Measurements from ENCODE around the gene CLEC2L. TPM values are rescaled to one million over a fixed set of nuclear protein-coding genes. Genes with fewer than 3 reads are reported as not detected.

The CLEC2L gene
- total RNA-seq, 1 donor from 2014 or later: 0.15 TPM

- H3K27ac ChIP-seq: no peak overlapping the region
- peak overlapping the region; percentile 82 for H3K27ac Mint-ChIP-seq
- H3K9ac ChIP-seq: no peak overlapping the region
- H3K27me3 ChIP-seq: no peaks in the 10 kb centered on the region
- DNase-seq (ENCODE audit: low spot score): peak; percentile 75
- H3K9me3 ChIP-seq (ENCODE audit: low read depth): no peaks in the 10 kb centered on the region
- H3K4me3 ChIP-seq: no peak overlapping the region
- no peaks in the 10 kb centered on the region for H3K9me3 Mint-ChIP-seq
- no peaks in the 10 kb centered on the region for H4K20me1 ChIP-seq (ENCODE audit: low read depth)
- no peak for TF ChIP-seq EZH2phosphoT487 (IDR thresholded peaks at IDR 0.05)
- peak; percentile 44 for TF ChIP-seq CTCF (IDR thresholded peaks at IDR 0.05)
- H3F3A ChIP-seq (ENCODE audit: low read depth): no peaks in the 10 kb centered on the region
- H3K36me3 ChIP-seq: no peaks in the 10 kb centered on the region
- no peak overlapping the region for H3K4me3 Mint-ChIP-seq
- H3K4me1 ChIP-seq: peaks cover 9% of the 10 kb centered on the region
- H3K4me1 Mint-ChIP-seq: peaks cover 9% of the 10 kb centered on the region
- no peak overlapping the region for H3K4me2 ChIP-seq
- H3K36me3 Mint-ChIP-seq: peaks cover 26% of the 10 kb centered on the region
- no peaks in the 10 kb centered on the region for H3K79me2 ChIP-seq (ENCODE audit: low read depth)
- no peak overlapping the region for H2AFZ ChIP-seq (replicated peaks)
- peaks cover 2% of the 10 kb centered on the region for H3K27me3 Mint-ChIP-seq (ENCODE audit: insufficient read depth, low read depth)
Measured at GRCh38 chr7:139570119-139570518, 46.6 kb downstream of the CLEC2L start.

GRCh38 chr7:139570626-139571025, 47.1 kb downstream of the CLEC2L start:
- Mint-ChIP-seq H3K27ac (peak overlapping the region; percentile 82), H3K4me3 (no peak overlapping the region)
- H3K36me3 ChIP-seq: no peaks in the 10 kb centered on the region

GRCh38 chr7:139571190-139571589, 47.7 kb downstream of the CLEC2L start:
- Mint-ChIP-seq H3K9me3 (no peaks in the 10 kb centered on the region), H3K27me3 (ENCODE audit: insufficient read depth, low read depth) (peaks cover 4% of the 10 kb centered on the region), H3K4me1 (peaks cover 9% of the 10 kb centered on the region), H3K27ac (no peak overlapping the region), H3K36me3 (peaks cover 30% of the 10 kb centered on the region), H3K4me3 (no peak overlapping the region)
- H3K4me3 ChIP-seq: no peak overlapping the region
- H3K4me1 ChIP-seq: peaks cover 9% of the 10 kb centered on the region
- no peaks in the 10 kb centered on the region for H4K20me1 ChIP-seq (ENCODE audit: low read depth)
- no peak overlapping the region for H2AFZ ChIP-seq (replicated peaks)
- TF ChIP-seq CTCF (IDR thresholded peaks at IDR 0.05) (no peak), EZH2phosphoT487 (IDR thresholded peaks at IDR 0.05) (no peak), EZH2 (IDR thresholded peaks at IDR 0.05) (no peak)
- no peak overlapping the region for H3K27ac ChIP-seq
- H3K79me2 ChIP-seq (ENCODE audit: low read depth): no peaks in the 10 kb centered on the region
- H3F3A ChIP-seq (ENCODE audit: low read depth): no peaks in the 10 kb centered on the region
- DNase-seq (ENCODE audit: low spot score): no peak
- H3K9me3 ChIP-seq (ENCODE audit: low read depth): no peaks in the 10 kb centered on the region
- H3K4me2 ChIP-seq: no peak overlapping the region
- no peaks in the 10 kb centered on the region for H3K36me3 ChIP-seq
- H3K27me3 ChIP-seq: no peaks in the 10 kb centered on the region
- H3K9ac ChIP-seq: no peak overlapping the region

More at GRCh38 chr7:139570626-139571025, 47.1 kb downstream of the CLEC2L start:
- H4K20me1 ChIP-seq (ENCODE audit: low read depth): no peaks in the 10 kb centered on the region
- peaks cover 9% of the 10 kb centered on the region for H3K4me1 ChIP-seq
- no peaks in the 10 kb centered on the region for H3K79me2 ChIP-seq (ENCODE audit: low read depth)
- H3K27ac ChIP-seq: no peak overlapping the region
- Mint-ChIP-seq H3K9me3 (no peaks in the 10 kb centered on the region), H3K36me3 (peaks cover 30% of the 10 kb centered on the region), H3K27me3 (ENCODE audit: insufficient read depth, low read depth) (peaks cover 4% of the 10 kb centered on the region), H3K4me1 (peaks cover 9% of the 10 kb centered on the region)
- H3F3A ChIP-seq (ENCODE audit: low read depth): no peaks in the 10 kb centered on the region
- no peak overlapping the region for H3K4me2 ChIP-seq
- no peak overlapping the region for H3K9ac ChIP-seq
- no peak for DNase-seq (ENCODE audit: low spot score)
- H3K4me3 ChIP-seq: no peak overlapping the region
- no peak for TF ChIP-seq EZH2phosphoT487 (IDR thresholded peaks at IDR 0.05)
- no peak for TF ChIP-seq CTCF (IDR thresholded peaks at IDR 0.05)
- H3K9me3 ChIP-seq (ENCODE audit: low read depth): no peaks in the 10 kb centered on the region
- no peaks in the 10 kb centered on the region for H3K27me3 ChIP-seq
- H2AFZ ChIP-seq (replicated peaks): no peak overlapping the region
